Right lobe of liver (tissue), 4 donors: ENCODE results near the gene UBE3D.

Experiments used
- POLR2A ChIP-seq: fragments of 450-650 bp; IDR thresholded peaks from one replicate; pipeline ENCODE4 v1.6.1; 2017; ENCODE audit warnings: antibody characterized with exemption, mild to moderate bottlenecking
- TF ChIP-seq, protein P1 (sequence below), 4 donors: fragments of 200-600 bp in 3 of 4; fragments of 450-650 bp in 1 of 4; IDR thresholded peaks; one replicate each; pipeline versions ENCODE4 v1.5.1 to v1.8.0; 2016 to 2022; ENCODE audit warnings: antibody characterized with exemption in 4 of 4, mild to moderate bottlenecking in 2 of 4
- donor health status: DM: no; HTN: no; CAD: no.
- donor health status: DM: no; HTN: no; CAD: no.
- donor health status: DM: no; HTN: yes; CAD: no.

DNA sequence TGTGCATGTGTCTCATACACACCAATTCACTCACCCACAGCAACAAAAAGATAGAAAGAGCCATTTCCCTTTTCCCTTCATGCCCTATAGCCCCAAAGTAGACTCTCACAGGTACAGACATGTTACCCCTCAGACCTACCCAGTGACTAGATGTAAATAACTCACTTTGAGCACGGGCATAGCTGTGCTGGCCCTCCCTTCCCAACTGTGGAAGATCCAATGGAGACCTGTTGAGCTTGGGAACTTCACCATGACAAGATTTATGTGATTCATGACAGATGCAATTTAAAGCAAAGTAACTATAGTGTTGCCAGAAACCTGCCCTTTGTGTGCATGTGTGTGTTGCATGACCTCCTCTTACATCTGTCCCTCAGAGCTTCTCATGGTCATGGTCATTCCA lies 175.4 kb downstream of the UBE3D start:
- TF ChIP-seq, protein P1, sequence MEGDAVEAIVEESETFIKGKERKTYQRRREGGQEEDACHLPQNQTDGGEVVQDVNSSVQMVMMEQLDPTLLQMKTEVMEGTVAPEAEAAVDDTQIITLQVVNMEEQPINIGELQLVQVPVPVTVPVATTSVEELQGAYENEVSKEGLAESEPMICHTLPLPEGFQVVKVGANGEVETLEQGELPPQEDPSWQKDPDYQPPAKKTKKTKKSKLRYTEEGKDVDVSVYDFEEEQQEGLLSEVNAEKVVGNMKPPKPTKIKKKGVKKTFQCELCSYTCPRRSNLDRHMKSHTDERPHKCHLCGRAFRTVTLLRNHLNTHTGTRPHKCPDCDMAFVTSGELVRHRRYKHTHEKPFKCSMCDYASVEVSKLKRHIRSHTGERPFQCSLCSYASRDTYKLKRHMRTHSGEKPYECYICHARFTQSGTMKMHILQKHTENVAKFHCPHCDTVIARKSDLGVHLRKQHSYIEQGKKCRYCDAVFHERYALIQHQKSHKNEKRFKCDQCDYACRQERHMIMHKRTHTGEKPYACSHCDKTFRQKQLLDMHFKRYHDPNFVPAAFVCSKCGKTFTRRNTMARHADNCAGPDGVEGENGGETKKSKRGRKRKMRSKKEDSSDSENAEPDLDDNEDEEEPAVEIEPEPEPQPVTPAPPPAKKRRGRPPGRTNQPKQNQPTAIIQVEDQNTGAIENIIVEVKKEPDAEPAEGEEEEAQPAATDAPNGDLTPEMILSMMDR (IDR thresholded peaks at IDR 0.05): no peak
- no peak for TF ChIP-seq POLR2A
